GM18909 (cell line): ENCODE data around the gene INTS1.

Experiments
- ATAC-seq: cut with Tn5 transposase; IDR thresholded peaks from one replicate; pipeline ENCODE4 v1.9.1; 2021; ENCODE audit warnings: mild to moderate bottlenecking; ENCODE audit not compliant: unreplicated experiment, poor library complexity

The INTS1 gene

GRCh38 chr7:1543826-1544177, 39.6 kb upstream of the INTS1 start:
- ATAC-seq, result no peak

- ATAC-seq, result no peak
Measured at GRCh38 chr7:1542841-1543747, 38.9 kb upstream of the INTS1 start.

DNA sequence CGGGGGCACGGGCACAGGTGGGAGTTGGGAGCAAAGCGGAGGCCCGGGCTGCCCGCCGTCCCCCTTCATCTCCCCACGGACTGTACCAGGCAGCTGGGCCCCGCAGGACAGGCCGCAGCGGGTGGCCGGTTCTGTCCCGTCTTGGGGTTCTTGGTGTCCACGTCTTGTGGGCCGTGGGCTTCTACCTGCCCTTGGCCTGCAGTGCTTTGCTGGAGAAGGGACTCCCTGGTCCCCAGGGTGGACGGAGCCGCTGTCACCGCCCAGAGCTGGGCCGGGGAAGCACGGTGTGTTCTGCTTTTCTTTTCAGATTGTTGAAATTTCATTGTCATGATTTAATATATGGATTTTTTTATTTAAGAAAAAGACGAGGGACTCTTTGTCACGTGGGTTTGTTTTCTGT, 38.1 kb upstream of the INTS1 start:
- no peak for ATAC-seq

- no peak for ATAC-seq
Measured at GRCh38 chr7:1541431-1542162, 37.4 kb upstream of the INTS1 start.

GRCh38 chr7:1540776-1541271, 36.6 kb upstream of the INTS1 start:
- no peak for ATAC-seq

- no peak for ATAC-seq
Measured at GRCh38 chr7:1539882-1540775, 35.9 kb upstream of the INTS1 start.

- ATAC-seq, result no peak
Measured at GRCh38 chr7:1539181-1539881, 35.1 kb upstream of the INTS1 start.

- ATAC-seq, result no peak
Measured at GRCh38 chr7:1538544-1539180, 34.5 kb upstream of the INTS1 start.

DNA sequence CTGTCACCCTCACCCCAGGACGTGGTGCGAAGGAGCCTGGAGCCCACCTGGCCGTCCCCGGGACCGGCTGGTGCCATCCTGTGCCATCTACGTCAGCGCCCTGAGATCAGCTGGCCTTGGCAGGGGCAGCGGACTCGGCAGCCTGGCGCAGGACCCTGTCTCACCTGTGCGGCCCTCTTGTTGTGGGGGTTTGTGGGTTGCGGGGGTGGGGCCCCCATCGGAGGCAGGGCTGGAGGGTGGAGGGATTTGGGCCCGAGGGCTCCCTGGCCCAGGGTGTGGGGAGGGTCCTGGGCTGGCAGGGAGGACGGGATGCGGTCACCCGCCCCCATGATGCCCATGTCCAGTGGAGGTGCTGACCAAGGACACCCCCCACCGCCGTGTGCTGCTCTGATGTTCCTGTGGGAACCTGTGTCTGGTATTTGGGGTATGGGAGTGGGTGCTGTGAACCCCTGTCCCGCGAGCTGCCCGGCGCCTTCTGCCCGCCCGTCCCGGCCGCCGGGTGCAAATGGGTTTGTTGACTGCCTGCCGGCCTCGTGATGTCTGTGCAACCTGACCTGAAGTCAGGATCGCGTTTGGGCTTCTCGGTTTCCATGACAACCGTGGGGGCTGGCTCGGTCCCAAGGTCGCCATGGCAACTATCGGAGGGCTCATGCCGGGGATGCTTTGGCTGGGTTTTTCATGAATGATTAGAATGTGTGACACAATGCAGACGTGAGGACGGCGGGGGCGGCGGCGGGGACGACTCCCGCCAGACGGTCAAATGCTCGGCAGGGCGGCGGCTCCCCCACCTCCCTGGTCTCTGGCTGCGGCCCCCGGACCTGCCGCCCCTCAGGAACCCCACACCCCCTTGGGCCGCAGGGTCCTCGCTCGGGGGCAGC, 33.6 kb upstream of the INTS1 start:
- ATAC-seq, result no peak

- ATAC-seq, result no peak
Measured at GRCh38 chr7:1536743-1537534, 32.8 kb upstream of the INTS1 start.

- ATAC-seq, result no peak
Measured at GRCh38 chr7:1536455-1536742, 32.2 kb upstream of the INTS1 start.

- ATAC-seq, result no peak
Measured at GRCh38 chr7:1535701-1536454, 31.7 kb upstream of the INTS1 start.

GRCh38 chr7:1535100-1535458, 30.9 kb upstream of the INTS1 start:
- no peak for ATAC-seq

DNA sequence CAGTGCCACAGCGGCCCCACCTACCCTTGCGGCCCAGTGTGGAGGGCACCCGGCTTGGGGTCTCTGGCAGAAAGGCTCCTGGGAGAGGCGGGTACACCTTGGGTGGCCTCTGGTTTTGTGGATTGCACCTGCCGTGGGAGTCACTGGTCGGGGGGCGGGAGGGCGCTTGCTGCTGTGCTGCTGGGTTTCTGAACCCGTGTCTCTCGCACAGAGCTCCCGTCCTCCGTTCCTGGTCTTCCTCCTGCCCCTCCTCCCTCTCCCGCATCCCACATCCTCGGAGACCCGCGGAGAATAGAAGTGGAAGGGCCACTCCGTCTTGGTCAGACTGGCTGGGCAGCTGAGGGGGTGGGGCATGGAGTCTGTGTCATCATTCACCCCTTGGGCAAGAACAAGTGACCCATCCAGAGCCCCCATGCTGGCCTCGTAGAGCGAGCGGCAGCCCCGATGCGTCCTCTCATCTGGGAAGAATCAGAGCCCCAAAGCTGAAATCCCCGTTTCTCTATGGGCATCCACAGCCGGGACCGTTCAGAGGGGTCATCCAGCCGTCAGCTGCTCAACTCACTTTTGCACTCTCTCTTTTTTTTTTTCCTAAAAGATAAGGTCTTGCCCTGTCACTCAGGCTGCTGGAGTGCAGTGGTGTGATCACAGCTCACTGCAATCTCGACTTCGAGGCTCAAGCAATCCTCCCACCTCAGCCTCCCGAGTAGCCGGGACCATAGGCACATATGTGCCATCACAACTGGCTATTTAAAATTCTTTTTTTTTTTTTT, 30.3 kb upstream of the INTS1 start:
- ATAC-seq, result no peak

DNA sequence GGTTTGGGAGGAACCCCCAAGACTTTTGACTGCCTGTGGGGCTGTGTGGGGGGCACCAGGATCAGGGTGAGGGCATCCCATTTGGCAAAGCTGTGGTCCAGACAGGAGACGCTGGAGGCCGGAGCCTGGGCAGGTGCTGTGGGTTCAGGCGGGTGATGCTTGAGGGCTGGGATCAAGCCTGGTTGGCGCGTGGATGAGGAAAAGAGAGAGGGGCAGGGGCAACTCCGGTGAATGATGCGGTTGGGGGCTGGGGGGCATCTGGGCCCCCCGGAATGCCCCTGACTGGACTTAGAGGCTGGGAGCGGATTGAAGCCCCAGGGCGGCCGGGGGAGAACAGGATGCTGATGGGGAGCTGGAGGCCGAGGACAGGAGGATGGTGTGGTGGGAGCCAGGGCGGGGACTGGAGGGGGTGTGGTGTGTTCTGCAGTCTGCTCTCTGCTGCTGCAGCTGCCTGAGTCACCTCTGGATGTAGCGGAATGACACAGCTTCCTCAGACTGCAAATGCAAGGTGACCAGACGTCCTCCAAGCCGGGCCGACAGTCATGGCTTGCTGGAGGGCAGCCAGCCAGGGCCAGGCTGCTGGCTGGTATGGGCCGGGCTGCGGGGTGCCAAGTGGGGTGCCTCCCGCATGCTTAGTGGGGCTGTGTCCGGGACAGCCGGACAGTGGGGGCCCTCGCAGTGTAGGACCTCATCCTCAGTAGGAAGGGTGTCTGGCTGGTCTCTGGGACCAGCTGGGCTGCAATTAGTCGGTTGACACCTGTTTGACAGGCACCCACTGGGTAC, 29.5 kb upstream of the INTS1 start:
- no peak for ATAC-seq

DNA sequence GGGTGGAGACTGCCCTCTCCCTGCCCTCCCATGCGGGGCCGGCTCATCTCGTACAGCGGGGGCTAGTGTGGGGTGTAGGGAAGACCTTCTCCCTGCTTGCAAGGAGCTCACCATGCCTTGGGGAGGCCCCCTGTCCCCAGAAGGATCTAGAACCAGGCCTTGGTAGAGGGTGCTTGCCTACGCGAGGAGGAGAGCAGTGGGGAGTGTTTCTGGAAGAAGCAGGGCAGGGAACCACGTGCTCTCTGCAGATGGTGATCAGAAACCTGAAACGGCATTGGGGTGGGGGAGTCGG, 29.0 kb upstream of the INTS1 start:
- ATAC-seq, result no peak
